B cell (primary cell): ENCODE data around the gene PLA2G4D. TPM values are rescaled to one million over a fixed set of nuclear protein-coding genes. Genes with fewer than 3 reads are reported as not detected.

Experiments
- ATAC-seq: fragments of 200-7000 bp; cut with Tn5 transposase; one replicate; pipeline ENCODE4 v1.10.0; 2021; ENCODE audit warnings: low read depth, mild to moderate bottlenecking, moderate number of reproducible peaks, moderate library complexity
- CTCF ChIA-PET: fragments of 350-600 bp; sonication (Branson Sonifier 250); formaldehyde crosslinking; loops from one replicate; lab custom pipeline; 2021; ENCODE audit warnings: antibody characterized with exemption, inconsistent platforms; lab: Charles Lee
- POLR2A ChIA-PET: fragments of 350-600 bp; sonication (Branson Sonifier 250); formaldehyde crosslinking; loops from one replicate; lab custom pipeline; 2021; ENCODE audit warnings: antibody characterized with exemption; lab: Charles Lee
- DNase-seq: peaks from one replicate; pipeline ENCODE4 v3.0.0; 2013
- H2AFZ ChIP-seq: 2 replicates; pipeline ENCODE4 v1.6.1; 2012; ENCODE audit warnings: mild to moderate bottlenecking, low read depth, low read length; ENCODE audit not compliant: insufficient read depth, poor library complexity, severe bottlenecking
- H3K27ac ChIP-seq, 2 donors: 1 replicate in 1 of 2; 2 replicates in 1 of 2; pipeline ENCODE4 v1.5.1; 2012 to 2013; ENCODE audit warnings: low read length in 2 of 2, mild to moderate bottlenecking in 2 of 2, moderate library complexity in 1 of 2
- H3K27me3 ChIP-seq, 4 experiments: fragments of 200-600 bp in 1 of 4; sonication (generic) in 1 of 4; replicated peaks in 1 of 4; 1 replicate in 2 of 4; 2 replicates in 2 of 4; pipeline versions ENCODE4 v1.6.1 to v1.7.0; 2013 to 2016; ENCODE audit warnings: low read length in 3 of 4, mild to moderate bottlenecking in 2 of 4, mixed read lengths in 1 of 4, moderate library complexity in 1 of 4; ENCODE audit not compliant: insufficient read depth in 4 of 4, control insufficient read depth in 3 of 4; ENCODE audit errors: control extremely low read depth in 1 of 4
- H3K36me3 ChIP-seq, 2 experiments: replicated peaks in 1 of 2; 1 replicate in 1 of 2; 2 replicates in 1 of 2; pipeline versions ENCODE4 v1.6.1 to v1.7.1; 2013; ENCODE audit warnings: low read length in 1 of 2; ENCODE audit not compliant: insufficient read depth in 2 of 2, control insufficient read depth in 1 of 2; ENCODE audit errors: control extremely low read depth in 1 of 2, extremely low read depth in 1 of 2
- H3K4me1 ChIP-seq, 2 donors: fragments of 200-600 bp in 1 of 2; sonication (generic) in 1 of 2; 1 replicate in 1 of 2; 2 replicates in 1 of 2; pipeline versions ENCODE4 v1.5.1 to v1.6.1; 2013 to 2017; ENCODE audit warnings: low read length in 2 of 2; ENCODE audit not compliant: control insufficient read depth in 2 of 2, insufficient read depth in 2 of 2
- H3K4me2 ChIP-seq: replicated peaks from 2 replicates; pipeline ENCODE3; 2012; ENCODE audit warnings: mild to moderate bottlenecking, low read depth, low read length; ENCODE audit not compliant: poor library complexity, severe bottlenecking
- H3K4me3 ChIP-seq, 5 experiments: fragments of 200-600 bp in 1 of 5; sonication (generic) in 1 of 5; 1 replicate in 3 of 5; 2 replicates in 2 of 5; pipeline versions ENCODE4 v1.5.1 to v1.7.0; 2011 to 2016; ENCODE audit warnings: low read length in 4 of 5, mild to moderate bottlenecking in 4 of 5, low read depth in 2 of 5, control low read depth in 1 of 5, moderate library complexity in 1 of 5; ENCODE audit not compliant: insufficient read depth in 1 of 5; ENCODE audit errors: control extremely low read depth in 1 of 5, extremely low read depth in 1 of 5
- H3K79me2 ChIP-seq: fragments of 200-600 bp; sonication (generic); one replicate; pipeline ENCODE4 v1.6.0; 2016; ENCODE audit warnings: low read length; ENCODE audit not compliant: control insufficient read depth, insufficient read depth
- H3K9ac ChIP-seq: fragments of 200-600 bp; sonication (generic); 2 replicates; pipeline ENCODE4 v1.6.1; 2017; ENCODE audit warnings: mild to moderate bottlenecking, low read length, moderate library complexity
- H3K9me3 ChIP-seq, 3 donors: one replicate each; pipeline versions ENCODE4 v1.6.1 to v1.7.1; 2013; ENCODE audit warnings: low read length in 2 of 3; ENCODE audit not compliant: control insufficient read depth in 2 of 3, insufficient read depth in 1 of 3; ENCODE audit errors: control extremely low read depth in 1 of 3
- H4K20me1 ChIP-seq: 2 replicates; pipeline ENCODE4 v1.6.0; 2012; ENCODE audit warnings: mild to moderate bottlenecking, low read length; ENCODE audit not compliant: insufficient read depth, control insufficient read depth, poor library complexity, severe bottlenecking
- H3K27ac Mint-ChIP-seq: one replicate; pipeline ENCODE4 v1.8.0; 2021; ENCODE audit warnings: mixed read lengths
- H3K27me3 Mint-ChIP-seq: one replicate; pipeline ENCODE4 v1.8.0; 2021; ENCODE audit warnings: mixed read lengths
- H3K4me1 Mint-ChIP-seq: one replicate; pipeline ENCODE4 v1.8.0; 2021; ENCODE audit warnings: mixed read lengths
- H3K4me3 Mint-ChIP-seq: one replicate; pipeline ENCODE4 v1.8.0; 2021; ENCODE audit warnings: mixed read lengths
- H3K9me3 Mint-ChIP-seq: one replicate; pipeline ENCODE4 v1.8.0; 2022; ENCODE audit warnings: mixed read lengths; ENCODE audit not compliant: insufficient read depth
- CTCF ChIP-seq: fragments of 200-600 bp; IDR thresholded peaks from one replicate; pipeline ENCODE4 v1.8.0; 2022; ENCODE audit warnings: antibody characterized with exemption, mild to moderate bottlenecking
- EZH2 ChIP-seq: IDR thresholded peaks from 2 replicates; pipeline ENCODE4 v1.6.1; 2012; ENCODE audit warnings: borderline replicate concordance, low read depth, mild to moderate bottlenecking, moderate library complexity, low read length; ENCODE audit not compliant: insufficient read depth, poor library complexity, severe bottlenecking
- whole genome bisulfite sequencing: methylation state at CpG from one replicate; pipeline ENCODE4 v1.1.5; 2013; ENCODE audit warnings: missing lambda C conversion rate; ENCODE audit not compliant: insufficient coverage; 5-methylcytosine and 5-hydroxymethylcytosine counted together
- intact Hi-C: fragments of 100-400 bp; cut with micrococcal nuclease; formaldehyde crosslinking; loops from one replicate; pipeline ENCODE4 v1.10.0; 2022
- polyA plus RNA-seq: library from polyadenylated mRNA; depleted of rRNA; stranded (reverse); fragments of >200 nt; gene quantifications from 2 replicates; pipeline ENCODE4 v1.2.3, GENCODE V29; 2012
- total RNA-seq, 2 donors: library from RNA; stranded (reverse); fragments of 120-200 nt in 1 of 2; gene quantifications; 1 replicate in 1 of 2; 2 replicates in 1 of 2; pipeline versions ENCODE4 v1.2.3 to v1.2.4, GENCODE V29; 2013 to 2022

Gene PLA2G4D
- total and polyA plus RNA-seq, 2 donors (not counting 1 experiment from before 2014, with no cell fraction given) = not detected

- Mint-ChIP-seq H3K27ac (no peak overlapping the region), H3K4me1 (no peaks in the 10 kb centered on the region), H3K27me3 (peaks cover 11% of the 10 kb centered on the region), H3K9me3 (no peaks in the 10 kb centered on the region), H3K4me3 (no peak overlapping the region)
- TF ChIP-seq EZH2 = no peak
- no peak for TF ChIP-seq CTCF
- Histone ChIP-seq H3K4me1 (no peaks in the 10 kb centered on the region), H4K20me1 (no peaks in the 10 kb centered on the region), H3K4me3 (no peak overlapping the region), H3K9ac (no peak overlapping the region), H3K79me2 (no peaks in the 10 kb centered on the region), H3K27ac (no peak overlapping the region), H2AFZ (no peak overlapping the region), H3K27me3 (peaks cover 0 to 3% (median 0%) of the 10 kb centered on the region in 4 experiments), H3K9me3 (no peaks in the 10 kb centered on the region), H3K36me3 (no peaks in the 10 kb centered on the region), H3K4me2 (no peak overlapping the region)
- DNase-seq = no peak
- POLR2A ChIA-PET = no interaction called here
- no peak for ATAC-seq
- CTCF ChIA-PET = interaction anchor here (0.7 to 2.0 kb wide), 2 partner anchors 12 to 17 kb away, joined by 3 to 4 read pairs; no protein-coding TSS in a partner anchor
- 86% methylated on average over 4 of the region's 5 CpGs for WGBS
- intact Hi-C loops = no loop called here
These were observed 51.6 kb downstream of the PLA2G4D start for GRCh38 chr15:42042602-42043400.

- no peak overlapping the region for H3K4me3 ChIP-seq
- peaks cover 0 to 3% (median 0%) of the 10 kb centered on the region in 3 donors for H3K9me3 ChIP-seq
- H3K36me3 ChIP-seq = no peaks in the 10 kb centered on the region
- no peak overlapping the region for H2AFZ ChIP-seq
- ChIA-PET POLR2A (interaction anchor here (0.6 kb wide), 1 partner anchor 846 kb away, joined by 16 read pairs; no protein-coding TSS in a partner anchor), CTCF (no interaction called here)
- intact Hi-C loops = no loop called here
- no peak for ATAC-seq
- H3K79me2 ChIP-seq = no peaks in the 10 kb centered on the region
- no peak overlapping the region for H3K4me3 Mint-ChIP-seq
- no peaks in the 10 kb centered on the region for H4K20me1 ChIP-seq
- no peak overlapping the region for H3K27ac ChIP-seq
- peaks cover 24% of the 10 kb centered on the region for H3K4me1 Mint-ChIP-seq
- WGBS = 98% methylated on average over 5 of the region's 6 CpGs
- peaks cover 0 to 3% (median 0%) of the 10 kb centered on the region in 4 experiments for H3K27me3 ChIP-seq
- H3K27ac Mint-ChIP-seq = no peak overlapping the region
- no peaks in the 10 kb centered on the region for H3K9me3 Mint-ChIP-seq
- peaks cover 4% of the 10 kb centered on the region for H3K27me3 Mint-ChIP-seq
- no peak for TF ChIP-seq EZH2
- TF ChIP-seq CTCF = no peak
- DNase-seq = no peak
- H3K9ac ChIP-seq = no peak overlapping the region
- peaks cover 16 to 30% of the 10 kb centered on the region in 2 donors for H3K4me1 ChIP-seq
- no peak overlapping the region for H3K4me2 ChIP-seq
These were observed 56.0 kb downstream of the PLA2G4D start for GRCh38 chr15:42038401-42038800.
